Tibial nerve (tissue), 4 donors: ENCODE measurements around the gene MYRF. TPM values are rescaled to one million over a fixed set of nuclear protein-coding genes. Genes with fewer than 3 reads are reported as not detected.

Experiments used
- DNase-seq, 2 donors: peaks; one replicate each; pipeline ENCODE4 v3.0.0-alpha.2; 2019; ENCODE audit warnings: low spot score in 2 of 2
- H3K27ac ChIP-seq, 4 donors: fragments of 200-600 bp; sonication (generic) in 3 of 4; one replicate each; pipeline ENCODE4 v1.5.1; 2017 to 2019; ENCODE audit warnings: mild to moderate bottlenecking in 1 of 4
- H3K27me3 ChIP-seq, 2 donors: fragments of 200-600 bp; sonication (generic) in 1 of 2; one replicate each; pipeline versions ENCODE4 v1.5.1 to v1.6.0; 2017 to 2019
- H3K36me3 ChIP-seq, 3 donors: fragments of 200-600 bp; sonication (generic); one replicate each; pipeline ENCODE4 v1.5.1; 2018 to 2019
- H3K4me1 ChIP-seq, 4 donors: fragments of 200-600 bp; sonication (generic) in 3 of 4; one replicate each; pipeline ENCODE4 v1.5.1; 2017 to 2019
- H3K4me3 ChIP-seq, 4 donors: fragments of 200-600 bp; sonication (generic) in 3 of 4; one replicate each; pipeline ENCODE4 v1.5.1; 2017 to 2019; ENCODE audit warnings: mild to moderate bottlenecking in 1 of 4, moderate library complexity in 1 of 4
- H3K9me3 ChIP-seq, 4 donors: fragments of 200-600 bp; sonication (generic) in 3 of 4; one replicate each; pipeline ENCODE4 v1.5.1; 2017 to 2019
- EP300 ChIP-seq, 2 donors: sonication (generic); formaldehyde crosslinking; IDR thresholded peaks; one replicate each; pipeline ENCODE4 v1.6.1; 2017; ENCODE audit warnings: antibody characterized with exemption in 2 of 2, mild to moderate bottlenecking in 1 of 2
- POLR2A ChIP-seq, 2 donors: fragments of 450-650 bp; IDR thresholded peaks; one replicate each; pipeline ENCODE4 v1.6.1; 2017; ENCODE audit warnings: antibody characterized with exemption in 2 of 2, mild to moderate bottlenecking in 2 of 2, moderate library complexity in 2 of 2
- WGBS, 2 donors: methylation state at CpG; one replicate each; pipeline ENCODE4 v1.1.5; 2018; 5-methylcytosine and 5-hydroxymethylcytosine counted together
- total RNA-seq, 4 donors: library from RNA; depleted of rRNA; stranded (reverse); fragments of >200 nt; gene quantifications; one replicate each; pipeline ENCODE4 v1.1.0, GENCODE V29; 2016
- TF ChIP-seq, protein P1 (sequence below), 5 experiments: fragments of 200-600 bp in 3 of 5; fragments of 450-650 bp in 2 of 5; sonication (generic) in 3 of 5; IDR thresholded peaks; one replicate each; pipeline ENCODE4 v1.5.1; 2016 to 2019; ENCODE audit warnings: antibody characterized with exemption in 5 of 5, mild to moderate bottlenecking in 3 of 5, moderate library complexity in 2 of 5

MYRF gene
- total RNA-seq, 4 donors from 2014 or later, result 1.0 to 7.5 (median 2.1) TPM

DNA sequence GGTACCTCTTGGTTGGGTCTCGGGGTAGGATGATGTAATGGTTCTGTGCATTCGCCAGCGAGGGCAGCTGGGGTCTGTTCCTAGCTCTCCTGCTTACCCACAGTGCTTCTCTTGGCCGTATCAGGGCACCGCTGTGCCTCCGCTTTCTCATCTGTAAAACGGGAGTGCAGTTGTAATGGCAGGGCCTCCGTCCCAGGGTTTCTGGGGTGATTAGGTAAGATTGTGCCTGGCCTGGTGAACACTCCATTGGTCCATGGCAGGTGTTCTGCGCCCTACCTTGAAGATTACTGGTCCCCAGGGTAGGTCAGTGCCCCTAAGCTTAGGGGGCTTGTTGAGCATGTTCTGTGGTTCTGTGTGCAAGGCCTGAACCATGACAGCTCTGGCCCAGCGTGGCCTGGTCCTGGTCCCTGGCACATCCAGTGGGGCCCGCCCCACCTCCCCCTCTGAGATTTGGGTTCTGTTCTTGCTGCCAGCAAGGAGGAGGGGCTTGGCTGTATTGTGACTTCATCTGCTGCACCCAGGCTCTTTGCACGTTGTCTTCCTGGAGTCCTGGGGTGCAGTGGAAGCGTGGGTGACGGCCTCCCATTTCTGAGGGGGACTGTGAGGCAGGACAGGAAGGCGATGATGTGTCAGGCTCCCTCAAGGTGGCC, 4.9 kb downstream of the MYRF start:
- Histone ChIP-seq H3K27me3 (peaks cover 0 to 5% of the 10 kb centered on the region in 2 donors), H3K9me3 (no peaks in the 10 kb centered on the region), H3K4me3 (no peak overlapping the region), H3K27ac (peak overlapping the region in 1 of 4 donors; percentile 37), H3K36me3 (no peaks in the 10 kb centered on the region), H3K4me1 (peaks cover 0 to 13% (median 8%) of the 10 kb centered on the region in 4 donors)
- TF ChIP-seq, protein P1, sequence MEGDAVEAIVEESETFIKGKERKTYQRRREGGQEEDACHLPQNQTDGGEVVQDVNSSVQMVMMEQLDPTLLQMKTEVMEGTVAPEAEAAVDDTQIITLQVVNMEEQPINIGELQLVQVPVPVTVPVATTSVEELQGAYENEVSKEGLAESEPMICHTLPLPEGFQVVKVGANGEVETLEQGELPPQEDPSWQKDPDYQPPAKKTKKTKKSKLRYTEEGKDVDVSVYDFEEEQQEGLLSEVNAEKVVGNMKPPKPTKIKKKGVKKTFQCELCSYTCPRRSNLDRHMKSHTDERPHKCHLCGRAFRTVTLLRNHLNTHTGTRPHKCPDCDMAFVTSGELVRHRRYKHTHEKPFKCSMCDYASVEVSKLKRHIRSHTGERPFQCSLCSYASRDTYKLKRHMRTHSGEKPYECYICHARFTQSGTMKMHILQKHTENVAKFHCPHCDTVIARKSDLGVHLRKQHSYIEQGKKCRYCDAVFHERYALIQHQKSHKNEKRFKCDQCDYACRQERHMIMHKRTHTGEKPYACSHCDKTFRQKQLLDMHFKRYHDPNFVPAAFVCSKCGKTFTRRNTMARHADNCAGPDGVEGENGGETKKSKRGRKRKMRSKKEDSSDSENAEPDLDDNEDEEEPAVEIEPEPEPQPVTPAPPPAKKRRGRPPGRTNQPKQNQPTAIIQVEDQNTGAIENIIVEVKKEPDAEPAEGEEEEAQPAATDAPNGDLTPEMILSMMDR (IDR thresholded peaks at IDR 0.05), result no peak
- no peak for TF ChIP-seq EP300 (IDR thresholded peaks at IDR 0.05)
- TF ChIP-seq POLR2A (IDR thresholded peaks at IDR 0.05), result no peak
- 76 to 88% methylated on average over 13 to 15 of the region's 15 CpGs for WGBS, 2 donors
- no peak for DNase-seq

- peaks cover 0 to 13% (median 3%) of the 10 kb centered on the region in 4 donors for H3K4me1 ChIP-seq
- WGBS, 2 donors, result 33 to 58% methylated on average over 1 to 8 of the region's 13 CpGs
- no peak overlapping the region for H3K27ac ChIP-seq
- H3K36me3 ChIP-seq, result no peaks in the 10 kb centered on the region
- no peaks in the 10 kb centered on the region for H3K27me3 ChIP-seq
- TF ChIP-seq POLR2A (IDR thresholded peaks at IDR 0.05) (no peak), EP300 (IDR thresholded peaks at IDR 0.05) (no peak)
- TF ChIP-seq, protein P1 (IDR thresholded peaks at IDR 0.05), result no peak
- H3K4me3 ChIP-seq, result no peak overlapping the region
- no peak for DNase-seq
- H3K9me3 ChIP-seq, result no peaks in the 10 kb centered on the region
Measured at GRCh38 chr11:61760946-61761345, 8.5 kb downstream of the MYRF start.

DNA sequence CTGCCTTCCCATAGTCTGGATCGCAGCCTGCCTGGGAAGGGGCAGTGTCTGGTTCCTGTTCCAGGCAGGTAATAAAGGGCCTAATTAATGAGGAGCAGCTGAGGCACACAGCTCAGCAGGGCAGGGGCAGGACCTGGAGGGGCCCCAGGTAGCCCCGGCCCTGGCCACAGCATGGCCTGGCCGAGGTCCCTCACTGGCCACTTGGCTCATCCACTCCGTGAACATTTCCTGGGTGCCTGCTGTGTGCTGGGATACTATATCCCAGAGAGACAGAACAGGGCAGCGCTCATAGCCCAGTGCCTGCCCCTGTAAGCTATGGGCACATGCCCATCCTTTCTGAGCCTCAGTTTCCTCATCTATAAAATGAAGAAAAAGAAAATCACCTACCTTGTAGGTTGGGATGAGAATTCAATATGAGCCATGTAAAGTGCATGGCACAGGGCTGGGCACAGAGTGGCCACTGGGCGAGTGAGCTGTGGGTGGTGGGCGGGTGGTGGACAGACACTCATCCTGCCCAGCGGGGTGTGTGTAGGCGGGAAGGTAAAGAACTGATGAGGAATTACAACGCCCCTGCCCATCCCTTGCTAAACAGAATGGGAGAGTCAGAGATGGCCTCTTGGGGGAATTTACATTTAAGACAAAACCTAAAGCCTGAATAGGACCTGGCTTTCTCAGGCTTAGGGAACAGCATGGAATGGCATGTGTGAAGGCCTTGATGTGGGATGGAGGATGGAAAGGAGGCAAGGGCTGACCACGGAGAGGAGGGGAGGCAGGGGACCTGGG, 9.2 kb downstream of the MYRF start:
- TF ChIP-seq EP300 (IDR thresholded peaks at IDR 0.05) (no peak), POLR2A (IDR thresholded peaks at IDR 0.05) (no peak)
- TF ChIP-seq, protein P1 (IDR thresholded peaks at IDR 0.05), result no peak
- 75 to 80% methylated on average over 10 to 11 of the region's 11 CpGs for WGBS, 2 donors
- no peaks in the 10 kb centered on the region for H3K36me3 ChIP-seq
- peaks cover 0 to 9% (median 2%) of the 10 kb centered on the region in 4 donors for H3K4me1 ChIP-seq
- no peak overlapping the region for H3K27ac ChIP-seq
- H3K4me3 ChIP-seq, result no peak overlapping the region
- no peak for DNase-seq
- no peaks in the 10 kb centered on the region for H3K9me3 ChIP-seq
- H3K27me3 ChIP-seq, result no peaks in the 10 kb centered on the region

GRCh38 chr11:61762223-61762615, 9.8 kb downstream of the MYRF start:
- WGBS, 2 donors, result 83% methylated on average over 6 to 10 of the region's 10 CpGs
- no peak for DNase-seq
- H3K4me1 ChIP-seq, result peaks cover 0 to 7% (median 0%) of the 10 kb centered on the region in 4 donors
- no peak overlapping the region for H3K27ac ChIP-seq
- H3K4me3 ChIP-seq, result no peak overlapping the region
- no peaks in the 10 kb centered on the region for H3K9me3 ChIP-seq
- H3K36me3 ChIP-seq, result no peaks in the 10 kb centered on the region
- H3K27me3 ChIP-seq, result no peaks in the 10 kb centered on the region
- TF ChIP-seq EP300 (IDR thresholded peaks at IDR 0.05), result no peak
- TF ChIP-seq POLR2A (IDR thresholded peaks at IDR 0.05), result no peak

DNA sequence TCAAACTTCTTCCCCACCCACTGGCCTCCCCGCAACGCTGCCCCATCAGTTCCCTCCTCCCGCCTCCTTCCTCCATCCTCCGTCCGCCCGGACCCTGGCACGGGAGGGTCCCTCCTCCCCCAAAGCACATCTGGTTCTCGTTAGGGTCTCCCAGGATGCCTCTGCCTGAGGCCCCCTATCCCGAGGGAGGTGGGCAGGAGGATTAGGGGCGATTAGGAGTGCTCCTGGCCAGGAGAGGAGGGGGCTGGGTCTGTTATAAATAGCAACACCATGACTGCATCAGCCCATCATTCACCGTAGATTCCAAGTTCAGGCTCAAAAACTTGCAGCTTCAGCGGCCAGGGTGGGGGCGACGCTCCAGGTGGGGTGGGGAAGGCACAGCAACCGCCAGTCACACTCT, 10.4 kb downstream of the MYRF start:
- peaks cover 0 to 7% (median 0%) of the 10 kb centered on the region in 4 donors for H3K4me1 ChIP-seq
- H3K27ac ChIP-seq, result no peak overlapping the region
- no peaks in the 10 kb centered on the region for H3K27me3 ChIP-seq
- H3K36me3 ChIP-seq, result no peaks in the 10 kb centered on the region
- no peaks in the 10 kb centered on the region for H3K9me3 ChIP-seq
- no peak overlapping the region for H3K4me3 ChIP-seq
- TF ChIP-seq POLR2A (IDR thresholded peaks at IDR 0.05), result no peak
- TF ChIP-seq EP300 (IDR thresholded peaks at IDR 0.05), result no peak
- TF ChIP-seq, protein P1 (IDR thresholded peaks at IDR 0.05), result no peak
- WGBS, 2 donors, result 49 to 57% methylated on average over 15 of the region's 15 CpGs
- DNase-seq, result no peak
